Measurements from ENCODE around the gene POC5.

Gene POC5

GRCh38 chr5:75667586-75667985 lies 49.7 kb downstream of the POC5 start:
- H3K4me1 Mint-ChIP-seq: peaks cover 13% of the 10 kb centered on the region
- DNase-seq (ENCODE audit: low spot score in 2 of 2) (no peak), ATAC-seq (replicated peaks; ENCODE audit: extremely low read depth, poor library complexity, severe bottlenecking) (no peak)
- no peaks in the 10 kb centered on the region for H3K9me3 Mint-ChIP-seq
- H3K36me3 Mint-ChIP-seq (ENCODE audit: insufficient read depth): peaks cover 5% of the 10 kb centered on the region
- no peak overlapping the region for H3K27ac Mint-ChIP-seq (ENCODE audit: low read depth)
- no peak overlapping the region for H3K4me3 Mint-ChIP-seq
- no peaks in the 10 kb centered on the region for H3K27me3 Mint-ChIP-seq

- no peak overlapping the region for H3K27ac Mint-ChIP-seq (ENCODE audit: low read depth)
- no peak overlapping the region for H3K4me3 Mint-ChIP-seq
- H3K9me3 Mint-ChIP-seq: no peaks in the 10 kb centered on the region
- peaks cover 3% of the 10 kb centered on the region for H3K36me3 Mint-ChIP-seq (ENCODE audit: insufficient read depth)
- H3K4me1 Mint-ChIP-seq: peaks cover 13% of the 10 kb centered on the region
- ATAC-seq (replicated peaks; ENCODE audit: extremely low read depth, poor library complexity, severe bottlenecking): no peak
- H3K27me3 Mint-ChIP-seq: no peaks in the 10 kb centered on the region
- DNase-seq (ENCODE audit: low spot score in 2 of 2): no peak
Measured at GRCh38 chr5:75666801-75667200, 50.4 kb downstream of the POC5 start.

- H3K4me1 Mint-ChIP-seq: peaks cover 13% of the 10 kb centered on the region
- H3K4me3 Mint-ChIP-seq: no peak overlapping the region
- no peak overlapping the region for H3K27ac Mint-ChIP-seq (ENCODE audit: low read depth)
- no peak for DNase-seq (ENCODE audit: low spot score in 2 of 2)
- H3K27me3 Mint-ChIP-seq: no peaks in the 10 kb centered on the region
- no peak for ATAC-seq (replicated peaks; ENCODE audit: extremely low read depth, poor library complexity, severe bottlenecking)
- peaks cover 3% of the 10 kb centered on the region for H3K36me3 Mint-ChIP-seq (ENCODE audit: insufficient read depth)
- H3K9me3 Mint-ChIP-seq: no peaks in the 10 kb centered on the region
Measured at GRCh38 chr5:75664979-75665378, 52.3 kb downstream of the POC5 start.

- no peak for DNase-seq (ENCODE audit: low spot score in 2 of 2)
- H3K4me1 Mint-ChIP-seq: peaks cover 3% of the 10 kb centered on the region
Measured at GRCh38 chr5:75663579-75664284, 53.5 kb downstream of the POC5 start.

GRCh38 chr5:75662061-75662460 lies 55.2 kb downstream of the POC5 start:
- H3K27me3 Mint-ChIP-seq: no peaks in the 10 kb centered on the region
- no peak for ATAC-seq (replicated peaks; ENCODE audit: extremely low read depth, poor library complexity, severe bottlenecking)
- DNase-seq (ENCODE audit: low spot score in 2 of 2): no peak
- no peak overlapping the region for H3K4me3 Mint-ChIP-seq
- no peak overlapping the region for H3K27ac Mint-ChIP-seq (ENCODE audit: low read depth)
- no peaks in the 10 kb centered on the region for H3K4me1 Mint-ChIP-seq
- H3K36me3 Mint-ChIP-seq (ENCODE audit: insufficient read depth): no peaks in the 10 kb centered on the region
- no peaks in the 10 kb centered on the region for H3K9me3 Mint-ChIP-seq

More at GRCh38 chr5:75663579-75664284, 53.5 kb downstream of the POC5 start:
- Mint-ChIP-seq H3K27ac (ENCODE audit: low read depth) (no peak overlapping the region), H3K4me3 (no peak overlapping the region), H3K36me3 (ENCODE audit: insufficient read depth) (peaks cover 2% of the 10 kb centered on the region), H3K27me3 (no peaks in the 10 kb centered on the region), H3K9me3 (no peaks in the 10 kb centered on the region)
- ATAC-seq (replicated peaks; ENCODE audit: extremely low read depth, poor library complexity, severe bottlenecking): no peak

- Mint-ChIP-seq H3K4me3 (no peak overlapping the region), H3K4me1 (no peaks in the 10 kb centered on the region), H3K27me3 (peaks cover 8% of the 10 kb centered on the region), H3K9me3 (no peaks in the 10 kb centered on the region), H3K27ac (ENCODE audit: low read depth) (no peak overlapping the region), H3K36me3 (ENCODE audit: insufficient read depth) (no peaks in the 10 kb centered on the region)
- ATAC-seq (replicated peaks; ENCODE audit: extremely low read depth, poor library complexity, severe bottlenecking): no peak
- no peak for DNase-seq (ENCODE audit: low spot score in 2 of 2)
Measured at GRCh38 chr5:75660678-75661465, 56.4 kb downstream of the POC5 start.

- ATAC-seq (replicated peaks; ENCODE audit: extremely low read depth, poor library complexity, severe bottlenecking) (no peak), DNase-seq (ENCODE audit: low spot score in 2 of 2) (no peak)
- H3K4me1 Mint-ChIP-seq: no peaks in the 10 kb centered on the region
- H3K4me3 Mint-ChIP-seq: no peak overlapping the region
- H3K9me3 Mint-ChIP-seq: no peaks in the 10 kb centered on the region
- H3K27me3 Mint-ChIP-seq: peaks cover 17% of the 10 kb centered on the region
- H3K27ac Mint-ChIP-seq (ENCODE audit: low read depth): no peak overlapping the region
- H3K36me3 Mint-ChIP-seq (ENCODE audit: insufficient read depth): no peaks in the 10 kb centered on the region
Measured at GRCh38 chr5:75659791-75660450, 57.3 kb downstream of the POC5 start.

- Mint-ChIP-seq H3K36me3 (ENCODE audit: insufficient read depth) (no peaks in the 10 kb centered on the region), H3K27ac (ENCODE audit: low read depth) (no peak overlapping the region)
Measured at GRCh38 chr5:75656311-75657003, 60.8 kb downstream of the POC5 start.

GRCh38 chr5:75654693-75655295 lies 62.4 kb downstream of the POC5 start:
- Mint-ChIP-seq H3K4me3 (no peak overlapping the region), H3K27me3 (peaks cover 27% of the 10 kb centered on the region), H3K27ac (ENCODE audit: low read depth) (no peak overlapping the region), H3K9me3 (no peaks in the 10 kb centered on the region), H3K4me1 (no peaks in the 10 kb centered on the region), H3K36me3 (ENCODE audit: insufficient read depth) (no peaks in the 10 kb centered on the region)
- DNase-seq (ENCODE audit: low spot score in 2 of 2) (no peak), ATAC-seq (replicated peaks; ENCODE audit: extremely low read depth, poor library complexity, severe bottlenecking) (no peak)

More at GRCh38 chr5:75656311-75657003, 60.8 kb downstream of the POC5 start:
- no peaks in the 10 kb centered on the region for H3K4me1 Mint-ChIP-seq
- ATAC-seq (replicated peaks; ENCODE audit: extremely low read depth, poor library complexity, severe bottlenecking) (no peak), DNase-seq (ENCODE audit: low spot score in 2 of 2) (no peak)
- no peak overlapping the region for H3K4me3 Mint-ChIP-seq
- no peaks in the 10 kb centered on the region for H3K9me3 Mint-ChIP-seq
- peaks cover 27% of the 10 kb centered on the region for H3K27me3 Mint-ChIP-seq

GRCh38 chr5:75653521-75653920 lies 63.7 kb downstream of the POC5 start:
- no peak for ATAC-seq (replicated peaks; ENCODE audit: extremely low read depth, poor library complexity, severe bottlenecking)

GRCh38 chr5:75651575-75652238 lies 65.5 kb downstream of the POC5 start:
- no peak for ATAC-seq (replicated peaks; ENCODE audit: extremely low read depth, poor library complexity, severe bottlenecking)

More at GRCh38 chr5:75653521-75653920, 63.7 kb downstream of the POC5 start:
- H3K27me3 Mint-ChIP-seq: peaks cover 27% of the 10 kb centered on the region
- H3K4me1 Mint-ChIP-seq: no peaks in the 10 kb centered on the region
- H3K9me3 Mint-ChIP-seq: no peaks in the 10 kb centered on the region
- no peaks in the 10 kb centered on the region for H3K36me3 Mint-ChIP-seq (ENCODE audit: insufficient read depth)
- H3K27ac Mint-ChIP-seq (ENCODE audit: low read depth): no peak overlapping the region
- no peak overlapping the region for H3K4me3 Mint-ChIP-seq
- DNase-seq (ENCODE audit: low spot score in 2 of 2): no peak

More at GRCh38 chr5:75651575-75652238, 65.5 kb downstream of the POC5 start:
- H3K27me3 Mint-ChIP-seq: peaks cover 27% of the 10 kb centered on the region
- H3K9me3 Mint-ChIP-seq: no peaks in the 10 kb centered on the region
- DNase-seq (ENCODE audit: low spot score in 2 of 2): no peak
- no peak overlapping the region for H3K27ac Mint-ChIP-seq (ENCODE audit: low read depth)
- no peaks in the 10 kb centered on the region for H3K36me3 Mint-ChIP-seq (ENCODE audit: insufficient read depth)
- no peaks in the 10 kb centered on the region for H3K4me1 Mint-ChIP-seq
- no peak overlapping the region for H3K4me3 Mint-ChIP-seq

Measured in central memory CD8-positive, alpha-beta T cell (primary cell).